Ectodermal cell (in vitro differentiated cells): ENCODE data around the gene WWOX.

Experiments used
- H3K27ac ChIP-seq: 2 replicates; pipeline ENCODE4 v1.7.0; 2013; ENCODE audit warnings: mild to moderate bottlenecking, low read depth, low read length; ENCODE audit not compliant: insufficient read depth, poor library complexity, severe bottlenecking
- H3K27me3 ChIP-seq: 2 replicates; pipeline ENCODE4 v1.7.0; 2013; ENCODE audit warnings: mild to moderate bottlenecking, low read length; ENCODE audit not compliant: insufficient read depth, control insufficient read depth, poor library complexity, severe bottlenecking
- H3K36me3 ChIP-seq: one replicate; pipeline ENCODE4 v1.7.0; 2013; ENCODE audit warnings: low read length; ENCODE audit not compliant: control insufficient read depth, insufficient read depth
- H3K4me1 ChIP-seq: one replicate; pipeline ENCODE4 v1.7.0; 2013; ENCODE audit warnings: low read length; ENCODE audit not compliant: control insufficient read depth, insufficient read depth
- H3K4me3 ChIP-seq: 2 replicates; pipeline ENCODE4 v1.7.0; 2013; ENCODE audit warnings: low read depth, low read length, control low read depth; ENCODE audit not compliant: insufficient read depth
- H3K9me3 ChIP-seq: 2 replicates; pipeline ENCODE4 v1.7.0; 2013; ENCODE audit warnings: mild to moderate bottlenecking, low read length, moderate library complexity; ENCODE audit not compliant: control insufficient read depth
- WGBS, 2 experiments: methylation state at CpG; one replicate each; pipeline ENCODE4 v1.1.7; 2013; ENCODE audit warnings: missing lambda C conversion rate in 2 of 2; 5-methylcytosine and 5-hydroxymethylcytosine counted together

Gene WWOX

GRCh38 chr16:78821335-78821734 lies 721.9 kb downstream of the WWOX start:
- Histone ChIP-seq H3K4me3 (no peak overlapping the region), H3K4me1 (no peaks in the 10 kb centered on the region), H3K9me3 (no peaks in the 10 kb centered on the region), H3K27ac (no peak overlapping the region), H3K36me3 (no peaks in the 10 kb centered on the region), H3K27me3 (no peaks in the 10 kb centered on the region)
- WGBS, 2 experiments, result 88 to 98% methylated on average over 3 of the region's 3 CpGs

- no peak overlapping the region for H3K4me3 ChIP-seq
These were observed 723.1 kb downstream of the WWOX start for GRCh38 chr16:78822509-78822908.

GRCh38 chr16:78823027-78823426 lies 723.6 kb downstream of the WWOX start:
- Histone ChIP-seq H3K36me3 (no peaks in the 10 kb centered on the region), H3K27ac (no peak overlapping the region), H3K9me3 (no peaks in the 10 kb centered on the region), H3K4me3 (no peak overlapping the region), H3K27me3 (no peaks in the 10 kb centered on the region), H3K4me1 (no peaks in the 10 kb centered on the region)
- 85% methylated on average over 6 of the region's 6 CpGs for WGBS, 2 experiments

More at GRCh38 chr16:78822509-78822908, 723.1 kb downstream of the WWOX start:
- H3K9me3 ChIP-seq, result no peaks in the 10 kb centered on the region
- no peaks in the 10 kb centered on the region for H3K36me3 ChIP-seq
- no peaks in the 10 kb centered on the region for H3K27me3 ChIP-seq
- H3K4me1 ChIP-seq, result no peaks in the 10 kb centered on the region
- no peak overlapping the region for H3K27ac ChIP-seq
- 95% methylated on average over 2 of the region's 2 CpGs for WGBS, 2 experiments

- Histone ChIP-seq H3K27me3 (no peaks in the 10 kb centered on the region), H3K4me3 (no peak overlapping the region), H3K27ac (no peak overlapping the region), H3K36me3 (no peaks in the 10 kb centered on the region), H3K4me1 (no peaks in the 10 kb centered on the region), H3K9me3 (no peaks in the 10 kb centered on the region)
- WGBS, 2 experiments, result 88 to 96% methylated on average over 1 of the region's 1 CpG
These were observed 729.8 kb downstream of the WWOX start for GRCh38 chr16:78829280-78829679.

- no peak overlapping the region for H3K4me3 ChIP-seq
- H3K4me1 ChIP-seq, result no peaks in the 10 kb centered on the region
- no peaks in the 10 kb centered on the region for H3K27me3 ChIP-seq
- 77 to 83% methylated on average over 9 of the region's 9 CpGs for WGBS, 2 experiments
- no peak overlapping the region for H3K27ac ChIP-seq
- H3K9me3 ChIP-seq, result no peaks in the 10 kb centered on the region
- no peaks in the 10 kb centered on the region for H3K36me3 ChIP-seq
These were observed 731.1 kb downstream of the WWOX start for GRCh38 chr16:78830599-78830998.

- WGBS, 2 experiments, result 89% methylated on average over 1 to 2 of the region's 2 CpGs
- Histone ChIP-seq H3K4me3 (no peak overlapping the region), H3K4me1 (no peaks in the 10 kb centered on the region), H3K9me3 (no peaks in the 10 kb centered on the region), H3K27ac (no peak overlapping the region), H3K27me3 (no peaks in the 10 kb centered on the region), H3K36me3 (no peaks in the 10 kb centered on the region)
These were observed 732.6 kb downstream of the WWOX start for GRCh38 chr16:78832100-78832499.

GRCh38 chr16:78836802-78837491 lies 737.5 kb downstream of the WWOX start:
- Histone ChIP-seq H3K27ac (no peak overlapping the region), H3K9me3 (no peaks in the 10 kb centered on the region), H3K36me3 (no peaks in the 10 kb centered on the region), H3K4me3 (no peak overlapping the region), H3K4me1 (no peaks in the 10 kb centered on the region), H3K27me3 (no peaks in the 10 kb centered on the region)
- WGBS, 2 experiments, result 92 to 93% methylated on average over 8 of the region's 8 CpGs

GRCh38 chr16:78837706-78838105 lies 738.3 kb downstream of the WWOX start:
- H3K4me1 ChIP-seq, result no peaks in the 10 kb centered on the region
- H3K9me3 ChIP-seq, result no peaks in the 10 kb centered on the region
- no peak overlapping the region for H3K27ac ChIP-seq
- no peaks in the 10 kb centered on the region for H3K27me3 ChIP-seq
- no peaks in the 10 kb centered on the region for H3K36me3 ChIP-seq
- no peak overlapping the region for H3K4me3 ChIP-seq

- no peaks in the 10 kb centered on the region for H3K36me3 ChIP-seq
- no peaks in the 10 kb centered on the region for H3K4me1 ChIP-seq
- no peaks in the 10 kb centered on the region for H3K9me3 ChIP-seq
- no peak overlapping the region for H3K27ac ChIP-seq
- no peak overlapping the region for H3K4me3 ChIP-seq
- H3K27me3 ChIP-seq, result no peaks in the 10 kb centered on the region
- WGBS, 2 experiments, result 71 to 72% methylated on average over 4 to 5 of the region's 5 CpGs
These were observed 738.8 kb downstream of the WWOX start for GRCh38 chr16:78838276-78838675.

GRCh38 chr16:78842950-78843349 lies 743.5 kb downstream of the WWOX start:
- Histone ChIP-seq H3K4me1 (no peaks in the 10 kb centered on the region), H3K27ac (no peak overlapping the region), H3K27me3 (no peaks in the 10 kb centered on the region), H3K36me3 (no peaks in the 10 kb centered on the region), H3K4me3 (no peak overlapping the region), H3K9me3 (no peaks in the 10 kb centered on the region)
- WGBS, 2 experiments, result 91 to 94% methylated on average over 4 of the region's 4 CpGs

GRCh38 chr16:78843978-78844377 lies 744.5 kb downstream of the WWOX start:
- H3K36me3 ChIP-seq, result no peaks in the 10 kb centered on the region
- no peaks in the 10 kb centered on the region for H3K4me1 ChIP-seq
- no peaks in the 10 kb centered on the region for H3K9me3 ChIP-seq
- no peak overlapping the region for H3K4me3 ChIP-seq
- WGBS, 2 experiments, result 96 to 99% methylated on average over 5 of the region's 5 CpGs
- no peak overlapping the region for H3K27ac ChIP-seq
- no peaks in the 10 kb centered on the region for H3K27me3 ChIP-seq
